CD14-positive monocyte (primary cell): ENCODE results near the gene PAFAH1B1. TPM values are rescaled to one million over a fixed set of nuclear protein-coding genes. Genes with fewer than 3 reads are reported as not detected.

Experiments
- DNase-seq, 3 donors: peaks; one replicate each; pipeline ENCODE4 v3.0.0-alpha.2; 2011 to 2022
- H2AFZ ChIP-seq: 2 replicates; pipeline ENCODE4 v1.6.0; 2012; ENCODE audit warnings: mild to moderate bottlenecking, low read depth, low read length, inconsistent platforms; ENCODE audit not compliant: insufficient read depth, poor library complexity, severe bottlenecking
- H3K27ac ChIP-seq, 2 donors: 1 replicate in 1 of 2; 2 replicates in 1 of 2; pipeline ENCODE4 v1.5.1; 2012 to 2013; ENCODE audit warnings: low read length in 2 of 2, control low read depth in 1 of 2, inconsistent platforms in 1 of 2, low read depth in 1 of 2, mild to moderate bottlenecking in 1 of 2
- H3K27me3 ChIP-seq, 2 donors: one replicate each; pipeline versions ENCODE4 v1.6.0 to v1.6.1; 2011 to 2013; ENCODE audit warnings: low read length in 2 of 2; ENCODE audit not compliant: control insufficient read depth in 2 of 2, insufficient read depth in 2 of 2
- H3K36me3 ChIP-seq, 2 donors: replicated peaks in 1 of 2; 1 replicate in 1 of 2; 2 replicates in 1 of 2; pipeline versions ENCODE4 v1.5.1 to v1.6.1; 2012 to 2013; ENCODE audit warnings: low read length in 2 of 2, control low read depth in 1 of 2, inconsistent platforms in 1 of 2, mild to moderate bottlenecking in 1 of 2; ENCODE audit not compliant: insufficient read depth in 2 of 2, control insufficient read depth in 1 of 2
- H3K4me1 ChIP-seq, 2 donors: 1 replicate in 1 of 2; 2 replicates in 1 of 2; pipeline versions ENCODE4 v1.5.1 to v1.6.1; 2012 to 2013; ENCODE audit warnings: low read length in 2 of 2, control low read depth in 1 of 2, inconsistent platforms in 1 of 2, mild to moderate bottlenecking in 1 of 2, moderate library complexity in 1 of 2; ENCODE audit not compliant: insufficient read depth in 2 of 2, control insufficient read depth in 1 of 2
- H3K4me2 ChIP-seq: replicated peaks from 2 replicates; pipeline ENCODE3; 2012; ENCODE audit warnings: low read length, moderate library complexity, mild to moderate bottlenecking; ENCODE audit not compliant: poor library complexity, severe bottlenecking; ENCODE audit errors: extremely low read depth
- H3K4me3 ChIP-seq, 3 experiments: fragments of 200-600 bp in 1 of 3; sonication (generic) in 1 of 3; replicated peaks in 1 of 3; 1 replicate in 2 of 3; 2 replicates in 1 of 3; pipeline ENCODE4 v1.5.1; 2011 to 2013; ENCODE audit warnings: low read length in 3 of 3, mild to moderate bottlenecking in 3 of 3, control low read depth in 2 of 3, low read depth in 2 of 3, inconsistent platforms in 1 of 3, moderate library complexity in 1 of 3
- H3K79me2 ChIP-seq: 2 replicates; pipeline ENCODE4 v1.6.0; 2012; ENCODE audit warnings: mild to moderate bottlenecking, control low read depth, inconsistent platforms, low read length, moderate library complexity; ENCODE audit not compliant: insufficient read depth
- H3K9ac ChIP-seq: 2 replicates; pipeline ENCODE4 v1.6.0; 2017; ENCODE audit warnings: low read length, mild to moderate bottlenecking; ENCODE audit not compliant: insufficient read depth, poor library complexity, severe bottlenecking
- H3K9me3 ChIP-seq, 2 donors: replicated peaks in 1 of 2; 1 replicate in 1 of 2; 2 replicates in 1 of 2; pipeline versions ENCODE4 v1.5.1 to v1.6.1; 2012 to 2013; ENCODE audit warnings: low read length in 2 of 2, control low read depth in 1 of 2; ENCODE audit not compliant: control insufficient read depth in 1 of 2, insufficient read depth in 1 of 2
- H4K20me1 ChIP-seq: 2 replicates; pipeline ENCODE4 v1.6.0; 2012; ENCODE audit warnings: mild to moderate bottlenecking, low read length, control low read depth, moderate library complexity; ENCODE audit not compliant: insufficient read depth
- H3K27ac Mint-ChIP-seq, 7 donors: one replicate each; pipeline ENCODE4 v1.8.0; 2020; ENCODE audit warnings: mild to moderate bottlenecking in 7 of 7, mixed read lengths in 7 of 7, moderate library complexity in 6 of 7, inconsistent platforms in 2 of 7
- H3K27me3 Mint-ChIP-seq, 3 donors: one replicate each; pipeline ENCODE4 v1.8.0; 2021 to 2022; ENCODE audit warnings: low read depth in 3 of 3, mild to moderate bottlenecking in 3 of 3, mixed read lengths in 3 of 3, moderate library complexity in 3 of 3, inconsistent platforms in 1 of 3
- H3K36me3 Mint-ChIP-seq, 2 donors: one replicate each; pipeline ENCODE4 v1.8.0; 2020; ENCODE audit warnings: mixed read lengths in 2 of 2, inconsistent platforms in 1 of 2, mild to moderate bottlenecking in 1 of 2
- H3K4me1 Mint-ChIP-seq: one replicate; pipeline ENCODE4 v1.8.0; 2020; ENCODE audit warnings: mild to moderate bottlenecking, mixed read lengths
- H3K4me3 Mint-ChIP-seq, 2 donors: one replicate each; pipeline ENCODE4 v1.8.0; 2020; ENCODE audit warnings: mild to moderate bottlenecking in 2 of 2, mixed read lengths in 2 of 2, moderate library complexity in 1 of 2
- H3K9me3 Mint-ChIP-seq, 7 donors: one replicate each; pipeline ENCODE4 v1.8.0; 2020 to 2022; ENCODE audit warnings: mixed read lengths in 7 of 7, mild to moderate bottlenecking in 6 of 7, moderate library complexity in 6 of 7, inconsistent platforms in 2 of 7
- WGBS: methylation state at CpG from one replicate; pipeline ENCODE4 v1.1.5; 2013; ENCODE audit warnings: missing lambda C conversion rate; ENCODE audit not compliant: insufficient coverage; 5-methylcytosine and 5-hydroxymethylcytosine counted together
- intact Hi-C, 2 donors: fragments of 100-400 bp; cut with micrococcal nuclease; formaldehyde crosslinking; loops; one replicate each; pipeline versions ENCODE4 v1.15.0 to v1.15.1; 2023
- polyA plus RNA-seq, 3 donors: library from polyadenylated mRNA; depleted of rRNA in 1 of 3; unstranded in 2 of 3; stranded (reverse) in 1 of 3; fragments of 300-500 nt in 2 of 3; fragments of >200 nt in 1 of 3; fragmentation: Illumina TruSeq in 2 of 3; gene quantifications; 1 replicate in 2 of 3; 2 replicates in 1 of 3; pipeline ENCODE4 v1.2.3, GENCODE V29; 2012 to 2021
- TF ChIP-seq, protein P1 (sequence below): fragments of 200-600 bp; IDR thresholded peaks from one replicate; pipeline ENCODE4 v1.8.0; 2022; ENCODE audit warnings: antibody characterized with exemption, mild to moderate bottlenecking

PAFAH1B1 gene
- polyA plus RNA-seq, 3 donors = 9.1 to 51.8 (median 17.1) TPM

DNA sequence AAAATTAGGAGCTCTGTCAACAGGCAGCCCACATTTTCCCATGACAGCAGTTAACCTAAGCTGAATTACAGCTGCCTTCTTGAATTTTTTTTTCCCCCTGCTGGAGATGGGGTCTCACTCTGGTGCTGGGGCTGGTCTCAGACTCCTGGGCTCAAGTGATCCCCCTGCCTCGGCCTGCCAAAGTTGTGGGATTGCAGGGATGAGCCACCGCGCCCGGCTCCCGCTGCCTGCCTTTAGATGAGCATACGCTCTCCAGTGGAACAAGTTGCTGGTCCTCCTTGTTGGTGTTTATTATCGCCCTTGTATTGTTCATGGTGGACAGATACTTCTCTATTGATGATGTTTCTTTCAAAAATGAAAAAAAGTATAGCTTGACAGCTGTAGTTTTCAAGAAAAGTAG lies 15.6 kb downstream of the PAFAH1B1 start:
- no peaks in the 10 kb centered on the region for H3K4me1 ChIP-seq
- DNase-seq = no peak

DNA sequence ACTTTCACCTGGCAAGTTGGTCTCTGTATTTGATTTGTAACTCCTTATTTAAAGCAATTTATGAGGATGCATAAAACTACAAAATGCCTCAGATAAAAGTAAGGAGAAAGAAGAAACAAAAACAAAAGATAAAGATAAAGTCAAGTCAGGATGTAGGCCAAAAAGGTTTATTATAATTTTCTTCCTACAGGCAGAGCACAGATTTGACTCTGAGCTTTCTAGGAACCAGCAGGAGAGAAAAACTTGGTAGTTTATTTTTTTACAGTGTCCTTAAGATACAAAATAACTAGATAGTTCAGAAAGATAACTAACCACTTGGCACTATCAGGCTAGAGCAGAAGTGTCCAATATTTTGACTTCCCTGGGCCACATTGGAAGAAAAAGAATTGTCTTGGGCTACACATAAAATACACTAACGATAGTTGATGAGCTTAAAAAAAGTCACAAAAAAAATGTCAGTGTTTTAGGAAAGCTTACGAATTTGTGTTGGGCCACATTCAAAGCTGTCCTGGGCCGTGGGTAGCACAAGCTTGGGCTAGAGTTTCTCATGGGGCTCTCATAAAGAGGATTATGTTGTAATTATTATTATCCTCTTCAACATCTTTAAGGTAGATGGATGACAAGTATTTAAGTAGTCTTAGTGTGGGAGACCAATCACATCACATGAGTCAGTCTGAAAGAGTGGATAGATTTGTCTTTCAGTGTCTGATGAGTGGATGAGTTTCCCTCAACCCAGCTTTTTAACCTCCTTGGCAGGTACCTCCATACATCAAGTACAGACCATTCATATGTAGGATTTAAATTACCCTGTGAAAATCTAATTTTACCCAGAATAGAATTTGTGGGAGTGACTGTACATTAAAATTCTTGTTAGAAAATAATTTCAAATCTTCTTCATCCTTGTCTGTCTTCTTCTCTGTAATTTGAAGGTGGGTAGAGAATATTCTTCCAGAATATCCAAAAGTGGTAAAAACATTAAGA lies 17.0 kb downstream of the PAFAH1B1 start:
- H3K27ac ChIP-seq = peak overlapping the region in 1 of 2 donors; percentile 33
- WGBS = no CpG with 5 or more reads among the region's 3 CpGs
- Mint-ChIP-seq H3K27me3 (no peaks in the 10 kb centered on the region), H3K27ac (peak overlapping the region in 2 of 7 donors; percentile 43 to 67), H3K4me3 (no peak overlapping the region), H3K4me1 (peaks cover 7% of the 10 kb centered on the region), H3K9me3 (no peaks in the 10 kb centered on the region), H3K36me3 (peaks cover 2 to 16% of the 10 kb centered on the region in 2 donors)
- no peak overlapping the region for H3K4me3 ChIP-seq
- no peaks in the 10 kb centered on the region for H3K4me1 ChIP-seq
- no peaks in the 10 kb centered on the region for H3K27me3 ChIP-seq
- H4K20me1 ChIP-seq = peaks cover 100% of the 10 kb centered on the region
- H3K9ac ChIP-seq = no peak overlapping the region
- TF ChIP-seq, protein P1, sequence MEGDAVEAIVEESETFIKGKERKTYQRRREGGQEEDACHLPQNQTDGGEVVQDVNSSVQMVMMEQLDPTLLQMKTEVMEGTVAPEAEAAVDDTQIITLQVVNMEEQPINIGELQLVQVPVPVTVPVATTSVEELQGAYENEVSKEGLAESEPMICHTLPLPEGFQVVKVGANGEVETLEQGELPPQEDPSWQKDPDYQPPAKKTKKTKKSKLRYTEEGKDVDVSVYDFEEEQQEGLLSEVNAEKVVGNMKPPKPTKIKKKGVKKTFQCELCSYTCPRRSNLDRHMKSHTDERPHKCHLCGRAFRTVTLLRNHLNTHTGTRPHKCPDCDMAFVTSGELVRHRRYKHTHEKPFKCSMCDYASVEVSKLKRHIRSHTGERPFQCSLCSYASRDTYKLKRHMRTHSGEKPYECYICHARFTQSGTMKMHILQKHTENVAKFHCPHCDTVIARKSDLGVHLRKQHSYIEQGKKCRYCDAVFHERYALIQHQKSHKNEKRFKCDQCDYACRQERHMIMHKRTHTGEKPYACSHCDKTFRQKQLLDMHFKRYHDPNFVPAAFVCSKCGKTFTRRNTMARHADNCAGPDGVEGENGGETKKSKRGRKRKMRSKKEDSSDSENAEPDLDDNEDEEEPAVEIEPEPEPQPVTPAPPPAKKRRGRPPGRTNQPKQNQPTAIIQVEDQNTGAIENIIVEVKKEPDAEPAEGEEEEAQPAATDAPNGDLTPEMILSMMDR = no peak
- H3K79me2 ChIP-seq = peaks cover 100% of the 10 kb centered on the region
- no peak overlapping the region for H2AFZ ChIP-seq
- intact Hi-C loops = no loop called here
- DNase-seq = no peak
- no peak overlapping the region for H3K4me2 ChIP-seq
- H3K36me3 ChIP-seq = peaks cover 0 to 9% of the 10 kb centered on the region in 2 donors
- H3K9me3 ChIP-seq = no peaks in the 10 kb centered on the region

More for the DNA sequence above, 15.6 kb downstream of the PAFAH1B1 start:
- Mint-ChIP-seq H3K9me3 (no peaks in the 10 kb centered on the region), H3K4me3 (no peak overlapping the region), H3K4me1 (peaks cover 13% of the 10 kb centered on the region), H3K27me3 (no peaks in the 10 kb centered on the region), H3K36me3 (peaks cover 10 to 26% of the 10 kb centered on the region in 2 donors), H3K27ac (peak overlapping the region in 2 of 7 donors; percentile 24 to 72)
- H3K27ac ChIP-seq = no peak overlapping the region
- TF ChIP-seq, protein P1 = no peak
- H3K4me3 ChIP-seq = no peak overlapping the region
- no peak overlapping the region for H3K9ac ChIP-seq
- intact Hi-C loops = no loop called here
- H3K27me3 ChIP-seq = no peaks in the 10 kb centered on the region
- peaks cover 100% of the 10 kb centered on the region for H3K79me2 ChIP-seq
- no peak overlapping the region for H3K4me2 ChIP-seq
- H3K9me3 ChIP-seq = no peaks in the 10 kb centered on the region
- H3K36me3 ChIP-seq = peaks cover 4 to 23% of the 10 kb centered on the region in 2 donors
- 96% methylated on average over 5 of the region's 7 CpGs for WGBS
- peaks cover 100% of the 10 kb centered on the region for H4K20me1 ChIP-seq
- H2AFZ ChIP-seq = no peak overlapping the region
